ENCODE measurements around the gene CD99. TPM values are rescaled to one million over a fixed set of nuclear protein-coding genes. Genes with fewer than 3 reads are reported as not detected.

Gene CD99
- total RNA-seq, 6 experiments from 2014 or later: 526 to 610 (median 584) TPM

- no peak for TF ChIP-seq CTCF (IDR thresholded peaks at IDR 0.05)
Observed at GRCh38 chrX:2714551-2714950, 23.5 kb downstream of the CD99 start.

GRCh38 chrX:2715066-2715600, 24.0 kb downstream of the CD99 start:
- TF ChIP-seq CTCF (IDR thresholded peaks at IDR 0.05): no peak
- Mint-ChIP-seq H3K9me3 (no peaks in the 10 kb centered on the region), H3K27ac (peak overlapping the region; percentile 65), H3K36me3 (ENCODE audit: low read depth) (peaks cover 28% of the 10 kb centered on the region), H3K4me3 (no peak overlapping the region), H3K27me3 (ENCODE audit: insufficient read depth) (peaks cover 5% of the 10 kb centered on the region; the same call in 1 of the 2 replicates), H3K4me1 (ENCODE audit: low read depth) (peaks cover 7% of the 10 kb centered on the region)
- DNase-seq: no peak

More at GRCh38 chrX:2714551-2714950, 23.5 kb downstream of the CD99 start:
- H3K36me3 Mint-ChIP-seq (ENCODE audit: low read depth): peaks cover 22% of the 10 kb centered on the region
- no peak overlapping the region for H3K4me3 Mint-ChIP-seq
- H3K27me3 Mint-ChIP-seq (ENCODE audit: insufficient read depth): peaks cover 5% of the 10 kb centered on the region; the same call in 1 of the 2 replicates
- no peak overlapping the region; the same call in 1 of the 2 replicates for H3K27ac Mint-ChIP-seq
- no peaks in the 10 kb centered on the region for H3K9me3 Mint-ChIP-seq
- H3K4me1 Mint-ChIP-seq (ENCODE audit: low read depth): peaks cover 13% of the 10 kb centered on the region
- no peak for DNase-seq

- no peak overlapping the region for H3K27ac Mint-ChIP-seq
- H3K36me3 Mint-ChIP-seq (ENCODE audit: low read depth): peaks cover 36% of the 10 kb centered on the region
- DNase-seq: no peak
- H3K4me1 Mint-ChIP-seq (ENCODE audit: low read depth): no peaks in the 10 kb centered on the region; the same call in 1 of the 2 replicates
- no peak for TF ChIP-seq CTCF (IDR thresholded peaks at IDR 0.05)
- peaks cover 5% of the 10 kb centered on the region; the same call in 1 of the 2 replicates for H3K27me3 Mint-ChIP-seq (ENCODE audit: insufficient read depth)
- H3K4me3 Mint-ChIP-seq: no peak overlapping the region
- H3K9me3 Mint-ChIP-seq: no peaks in the 10 kb centered on the region
Observed at GRCh38 chrX:2717312-2717711, 26.2 kb downstream of the CD99 start.

- TF ChIP-seq CTCF (IDR thresholded peaks at IDR 0.05): no peak
- Mint-ChIP-seq H3K36me3 (ENCODE audit: low read depth) (peaks cover 45% of the 10 kb centered on the region), H3K27me3 (ENCODE audit: insufficient read depth) (peaks cover 5% of the 10 kb centered on the region; the same call in 1 of the 2 replicates), H3K4me3 (no peak overlapping the region), H3K27ac (no peak overlapping the region), H3K4me1 (ENCODE audit: low read depth) (no peaks in the 10 kb centered on the region; the same call in 1 of the 2 replicates), H3K9me3 (no peaks in the 10 kb centered on the region)
- DNase-seq: no peak
Observed at GRCh38 chrX:2718821-2719220, 27.7 kb downstream of the CD99 start.

GRCh38 chrX:2719774-2720447, 28.8 kb downstream of the CD99 start:
- H3K27me3 Mint-ChIP-seq (ENCODE audit: insufficient read depth): peaks cover 4% of the 10 kb centered on the region; the same call in 1 of the 2 replicates
- TF ChIP-seq CTCF (IDR thresholded peaks at IDR 0.05): no peak
- no peak for DNase-seq
- no peaks in the 10 kb centered on the region for H3K9me3 Mint-ChIP-seq
- H3K4me3 Mint-ChIP-seq: no peak overlapping the region
- H3K36me3 Mint-ChIP-seq (ENCODE audit: low read depth): peaks cover 50% of the 10 kb centered on the region
- H3K4me1 Mint-ChIP-seq (ENCODE audit: low read depth): no peaks in the 10 kb centered on the region; the same call in 1 of the 2 replicates
- H3K27ac Mint-ChIP-seq: no peak overlapping the region; the same call in 1 of the 2 replicates

All from HFFc6 (cell line).